AG10803 (cell line): ENCODE measurements around the gene SNTA1.

Experiments
- DNase-seq: peaks from one replicate; pipeline ENCODE4 v3.0.0; 2010; ENCODE audit warnings: low read depth
- H3K4me3 ChIP-seq: 2 replicates; pipeline ENCODE4 v1.5.1; 2011; ENCODE audit warnings: mild to moderate bottlenecking, low read length, control low read depth
- CTCF ChIP-seq: conservative IDR thresholded peaks from 2 replicates; pipeline ENCODE4 v1.5.1; 2011; ENCODE audit warnings: mild to moderate bottlenecking, low read length, control low read depth, inconsistent platforms

Gene SNTA1

GRCh38 chr20:33401921-33402369 lies 41.6 kb downstream of the SNTA1 start:
- TF ChIP-seq CTCF: no peak
- H3K4me3 ChIP-seq: peak overlapping the region; percentile 99
- peak; percentile 18 for DNase-seq

DNA sequence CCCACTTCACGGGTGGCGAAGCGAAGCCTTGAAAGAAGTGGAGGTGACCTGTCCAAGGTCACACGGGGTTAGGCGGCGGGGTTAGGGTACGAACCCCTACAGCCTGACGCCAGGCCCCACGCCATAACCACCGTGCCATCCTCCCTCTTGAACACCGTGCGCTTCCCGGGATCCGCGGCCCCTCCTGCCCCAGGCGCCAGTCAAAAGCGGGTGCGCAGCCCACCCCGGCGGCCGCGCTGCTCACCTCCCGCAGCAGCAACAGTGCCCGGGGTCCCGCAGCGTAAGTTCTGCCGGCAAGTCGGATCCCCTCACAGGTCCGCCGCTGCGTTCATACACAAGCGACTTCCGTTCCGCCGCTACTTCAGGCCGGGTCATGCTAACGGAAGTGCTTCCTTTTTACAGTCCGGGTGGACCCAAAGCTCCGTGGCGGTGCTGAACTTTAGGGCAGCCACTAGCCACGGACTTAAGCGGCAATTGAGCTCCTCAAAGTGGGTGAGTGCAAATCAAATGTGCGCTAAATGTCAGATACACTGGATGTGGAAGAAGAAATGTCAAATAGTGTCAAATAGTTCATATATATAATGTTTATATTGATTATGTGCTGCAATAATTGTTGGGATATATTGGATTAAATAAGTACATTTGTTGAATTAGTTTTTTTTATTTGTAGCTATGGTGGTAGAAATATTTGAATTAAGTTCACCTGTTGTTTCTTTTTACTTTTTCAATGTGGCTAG lies 42.2 kb downstream of the SNTA1 start, which contains the start of gene CDK5RAP1:
CDK5RAP1 (minus strand) TSS at position 336 of the 737 bp plus-strand sequence. CDS start 4,455 bp downstream, outside the sequence.
- DNase-seq: peak; percentile 90

DNA sequence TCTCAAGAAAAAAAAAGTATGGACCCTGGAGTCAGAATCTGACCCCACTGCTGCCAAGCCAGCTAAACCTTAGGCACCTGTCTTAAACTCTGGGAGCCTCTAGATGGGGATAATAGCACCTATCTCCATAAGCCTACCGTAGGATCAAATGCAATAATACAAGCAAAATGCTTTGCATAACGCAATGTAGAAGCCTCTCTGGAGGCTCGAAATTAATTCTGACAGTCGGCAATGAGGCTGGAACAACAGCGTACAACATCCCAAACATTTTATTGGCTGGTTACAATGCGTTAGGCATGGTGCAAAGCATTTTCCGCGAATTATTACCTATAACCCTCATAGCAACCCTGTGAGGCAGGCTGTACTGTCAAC lies 42.8 kb downstream of the SNTA1 start:
- TF ChIP-seq CTCF: no peak; the same call in 1 of the 2 replicates
- H3K4me3 ChIP-seq: peak overlapping the region; percentile 99
- DNase-seq: peak; percentile 0

More for the DNA sequence above, 42.2 kb downstream of the SNTA1 start, which contains the start of gene CDK5RAP1:
- peak within 1 kb of the TSS; percentile 99 for H3K4me3 ChIP-seq
- TF ChIP-seq CTCF: no peak

GRCh38 chr20:33399924-33400323 lies 43.6 kb downstream of the SNTA1 start:
- TF ChIP-seq CTCF: no peak
- DNase-seq: peak; percentile 47
- peak overlapping the region; percentile 99 for H3K4me3 ChIP-seq

DNA sequence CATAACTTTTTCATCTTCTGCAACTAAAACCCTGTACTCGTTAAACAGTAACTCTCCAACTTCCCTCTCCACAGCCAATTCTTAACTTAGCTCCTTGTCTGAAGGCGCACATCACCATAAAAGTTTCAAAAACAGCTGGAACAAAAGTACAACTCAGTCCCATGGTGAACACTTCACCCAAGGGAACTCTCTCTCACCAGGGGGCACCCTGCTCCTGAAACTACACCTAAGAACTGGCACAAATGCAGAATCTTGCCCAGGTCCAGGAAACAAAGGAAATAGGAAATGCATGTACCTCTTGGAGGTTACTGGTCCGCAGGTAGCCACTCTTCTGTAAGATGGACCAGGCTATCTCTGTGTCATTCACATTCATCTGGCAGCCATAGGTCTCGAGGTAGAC lies 48.8 kb downstream of the SNTA1 start:
- no peak for DNase-seq
- TF ChIP-seq CTCF: no peak
- H3K4me3 ChIP-seq: no peak overlapping the region

GRCh38 chr20:33393609-33394008 lies 50.0 kb downstream of the SNTA1 start:
- no peak overlapping the region for H3K4me3 ChIP-seq
- TF ChIP-seq CTCF: no peak
- peak; percentile 61 for DNase-seq
